Activated T-helper 1 cell treated with anti-CD3 and anti-CD28 coated beads, Interleukin-12 subunit alpha, Interleukin-12 subunit beta, Interleukin-2, Interleukin-4 antibody, amounts not matched to agents 30 ng/mL and 10 ng/mL and 1 ng/mL, durations not matched to agents 14 hours and 24 hours and 36 hours (primary cell): ENCODE results near the gene XPNPEP2. TPM values are rescaled to one million over a fixed set of nuclear protein-coding genes. Genes with fewer than 3 reads are reported as not detected.

Experiments used
- DNase-seq: peaks from one replicate; pipeline ENCODE4 v3.0.0; 2021; ENCODE audit warnings: low spot score
- H3K27ac Mint-ChIP-seq: one replicate; pipeline ENCODE4 v1.8.0; 2021; ENCODE audit warnings: mild to moderate bottlenecking, mixed read lengths
- H3K27me3 Mint-ChIP-seq: one replicate; pipeline ENCODE4 v1.8.0; 2022; ENCODE audit warnings: mild to moderate bottlenecking, moderate library complexity, mixed read lengths; ENCODE audit not compliant: insufficient read depth
- H3K36me3 Mint-ChIP-seq: one replicate; pipeline ENCODE4 v1.8.0; 2021; ENCODE audit warnings: low read depth, mixed read lengths
- H3K4me1 Mint-ChIP-seq: one replicate; pipeline ENCODE4 v1.8.0; 2021; ENCODE audit warnings: low read depth, mixed read lengths
- H3K4me3 Mint-ChIP-seq: one replicate; pipeline ENCODE4 v1.8.0; 2021; ENCODE audit warnings: mild to moderate bottlenecking, moderate library complexity, mixed read lengths
- H3K9me3 Mint-ChIP-seq: one replicate; pipeline ENCODE4 v1.8.0; 2021; ENCODE audit warnings: mixed read lengths
- intact Hi-C: fragments of 100-400 bp; cut with micrococcal nuclease; formaldehyde crosslinking; loops from one replicate; pipeline ENCODE4 v1.15.1; 2024
- total RNA-seq: library from RNA; stranded (reverse); gene quantifications from 2 replicates; pipeline ENCODE4 v1.2.3, GENCODE V29; 2022

XPNPEP2 gene
- total RNA-seq: 0.16 and 0.24 TPM in 2 replicates

- no peaks in the 10 kb centered on the region for H3K36me3 Mint-ChIP-seq
- intact Hi-C loops: no loop called here
- H3K4me1 Mint-ChIP-seq: peaks cover 38% of the 10 kb centered on the region
- no peak for DNase-seq
- H3K9me3 Mint-ChIP-seq: no peaks in the 10 kb centered on the region
- H3K27me3 Mint-ChIP-seq: no peaks in the 10 kb centered on the region
- no peak within 1 kb of the TSS for H3K4me3 Mint-ChIP-seq
- H3K27ac Mint-ChIP-seq: no peak within 1 kb of the TSS
Observed at GRCh38 chrX:129738466-129739308, at the start of gene XPNPEP2. Gene XPNPEP2 (plus strand): TSS chrX:129738979. CDS start chrX:129739214, 235 bp downstream.

GRCh38 chrX:129689796-129690195, 49.0 kb upstream of the XPNPEP2 start:
- H3K4me1 Mint-ChIP-seq: no peaks in the 10 kb centered on the region
- H3K4me3 Mint-ChIP-seq: no peak overlapping the region
- H3K36me3 Mint-ChIP-seq: no peaks in the 10 kb centered on the region
- intact Hi-C loops: no loop called here
- no peak for DNase-seq
- H3K27ac Mint-ChIP-seq: no peak overlapping the region
- no peaks in the 10 kb centered on the region for H3K9me3 Mint-ChIP-seq
- no peaks in the 10 kb centered on the region for H3K27me3 Mint-ChIP-seq

GRCh38 chrX:129690435-129690834, 48.3 kb upstream of the XPNPEP2 start:
- no peak for DNase-seq
- no peaks in the 10 kb centered on the region for H3K9me3 Mint-ChIP-seq
- H3K4me1 Mint-ChIP-seq: no peaks in the 10 kb centered on the region
- H3K27me3 Mint-ChIP-seq: no peaks in the 10 kb centered on the region
- no peaks in the 10 kb centered on the region for H3K36me3 Mint-ChIP-seq
- no peak overlapping the region for H3K27ac Mint-ChIP-seq
- intact Hi-C loops: no loop called here
- H3K4me3 Mint-ChIP-seq: no peak overlapping the region

GRCh38 chrX:129693354-129693753, 45.4 kb upstream of the XPNPEP2 start:
- no peak for DNase-seq
- Mint-ChIP-seq H3K36me3 (no peaks in the 10 kb centered on the region), H3K9me3 (no peaks in the 10 kb centered on the region), H3K4me3 (no peak overlapping the region), H3K27me3 (peaks cover 2% of the 10 kb centered on the region), H3K27ac (no peak overlapping the region), H3K4me1 (no peaks in the 10 kb centered on the region)
- intact Hi-C loops: no loop called here

- Mint-ChIP-seq H3K9me3 (no peaks in the 10 kb centered on the region), H3K27me3 (peaks cover 5% of the 10 kb centered on the region), H3K4me1 (no peaks in the 10 kb centered on the region), H3K4me3 (no peak overlapping the region), H3K36me3 (no peaks in the 10 kb centered on the region), H3K27ac (no peak overlapping the region)
- DNase-seq: no peak
- intact Hi-C loops: no loop called here
Observed at GRCh38 chrX:129694805-129695204, 44.0 kb upstream of the XPNPEP2 start.

GRCh38 chrX:129695535-129695934, 43.2 kb upstream of the XPNPEP2 start:
- Mint-ChIP-seq H3K9me3 (no peaks in the 10 kb centered on the region), H3K27me3 (peaks cover 5% of the 10 kb centered on the region), H3K4me3 (no peak overlapping the region), H3K36me3 (no peaks in the 10 kb centered on the region), H3K4me1 (no peaks in the 10 kb centered on the region), H3K27ac (no peak overlapping the region)
- intact Hi-C loops: no loop called here
- DNase-seq: no peak

GRCh38 chrX:129695937-129696336, 42.8 kb upstream of the XPNPEP2 start:
- DNase-seq: no peak
- H3K27ac Mint-ChIP-seq: no peak overlapping the region
- no peak overlapping the region for H3K4me3 Mint-ChIP-seq
- H3K36me3 Mint-ChIP-seq: no peaks in the 10 kb centered on the region
- intact Hi-C loops: no loop called here
- no peaks in the 10 kb centered on the region for H3K4me1 Mint-ChIP-seq
- H3K27me3 Mint-ChIP-seq: peaks cover 5% of the 10 kb centered on the region
- H3K9me3 Mint-ChIP-seq: no peaks in the 10 kb centered on the region

GRCh38 chrX:129696463-129697155, 42.2 kb upstream of the XPNPEP2 start:
- peaks cover 5% of the 10 kb centered on the region for H3K27me3 Mint-ChIP-seq

GRCh38 chrX:129697204-129697829, 41.5 kb upstream of the XPNPEP2 start:
- Mint-ChIP-seq H3K9me3 (no peaks in the 10 kb centered on the region), H3K27me3 (peaks cover 5% of the 10 kb centered on the region), H3K36me3 (no peaks in the 10 kb centered on the region), H3K27ac (no peak overlapping the region), H3K4me3 (no peak overlapping the region), H3K4me1 (no peaks in the 10 kb centered on the region)
- DNase-seq: no peak
- intact Hi-C loops: no loop called here

More at GRCh38 chrX:129696463-129697155, 42.2 kb upstream of the XPNPEP2 start:
- Mint-ChIP-seq H3K36me3 (no peaks in the 10 kb centered on the region), H3K4me1 (no peaks in the 10 kb centered on the region), H3K9me3 (no peaks in the 10 kb centered on the region), H3K27ac (no peak overlapping the region), H3K4me3 (no peak overlapping the region)
- intact Hi-C loops: no loop called here
- DNase-seq: no peak

- intact Hi-C loops: no loop called here
- Mint-ChIP-seq H3K4me1 (no peaks in the 10 kb centered on the region), H3K4me3 (no peak overlapping the region), H3K27ac (no peak overlapping the region), H3K27me3 (peaks cover 5% of the 10 kb centered on the region), H3K36me3 (no peaks in the 10 kb centered on the region), H3K9me3 (no peaks in the 10 kb centered on the region)
- no peak for DNase-seq
Observed at GRCh38 chrX:129698150-129698549, 40.6 kb upstream of the XPNPEP2 start.

GRCh38 chrX:129700536-129700935, 38.2 kb upstream of the XPNPEP2 start:
- Mint-ChIP-seq H3K9me3 (no peaks in the 10 kb centered on the region), H3K27me3 (peaks cover 5% of the 10 kb centered on the region), H3K4me3 (no peak overlapping the region), H3K27ac (no peak overlapping the region), H3K4me1 (no peaks in the 10 kb centered on the region), H3K36me3 (no peaks in the 10 kb centered on the region)
- intact Hi-C loops: no loop called here
- DNase-seq: no peak

- H3K4me3 Mint-ChIP-seq: no peak overlapping the region
- no peaks in the 10 kb centered on the region for H3K9me3 Mint-ChIP-seq
- intact Hi-C loops: no loop called here
- DNase-seq: no peak
- no peaks in the 10 kb centered on the region for H3K4me1 Mint-ChIP-seq
- no peak overlapping the region for H3K27ac Mint-ChIP-seq
- no peaks in the 10 kb centered on the region for H3K36me3 Mint-ChIP-seq
- H3K27me3 Mint-ChIP-seq: peaks cover 3% of the 10 kb centered on the region
Observed at GRCh38 chrX:129701624-129702069, 37.1 kb upstream of the XPNPEP2 start.

GRCh38 chrX:129704491-129704890, 34.3 kb upstream of the XPNPEP2 start:
- Mint-ChIP-seq H3K27ac (no peak overlapping the region), H3K4me1 (no peaks in the 10 kb centered on the region)

More at GRCh38 chrX:129704491-129704890, 34.3 kb upstream of the XPNPEP2 start:
- no peaks in the 10 kb centered on the region for H3K36me3 Mint-ChIP-seq
- peaks cover 7% of the 10 kb centered on the region for H3K27me3 Mint-ChIP-seq
- DNase-seq: no peak
- H3K4me3 Mint-ChIP-seq: no peak overlapping the region
- intact Hi-C loops: no loop called here
- H3K9me3 Mint-ChIP-seq: no peaks in the 10 kb centered on the region
